CD4-positive, alpha-beta T cell (primary cell): Measurements from ENCODE around the gene SFTPB. TPM values are rescaled to one million over a fixed set of nuclear protein-coding genes. Genes with fewer than 3 reads are reported as not detected.
A peak's percentile ranks its signal among the peaks of the same experiment; 100 is the strongest.

Experiments used
- ATAC-seq: fragments of 200-7000 bp; cut with Tn5 transposase; one replicate; pipeline ENCODE4 v1.10.0; 2022; ENCODE audit warnings: mild to moderate bottlenecking; ENCODE audit not compliant: poor library complexity
- CTCF ChIA-PET: fragments of 350-600 bp; sonication (Branson Sonifier 250); formaldehyde crosslinking; loops from one replicate; lab custom pipeline; 2021; ENCODE audit warnings: antibody characterized with exemption, inconsistent platforms; lab: Charles Lee
- POLR2A ChIA-PET: fragments of 350-600 bp; sonication (Branson Sonifier 250); formaldehyde crosslinking; loops from one replicate; lab custom pipeline; 2021; ENCODE audit warnings: antibody characterized with exemption, inconsistent platforms; lab: Charles Lee
- DNase-seq, 14 experiments: peaks; one replicate each; pipeline ENCODE4 v3.0.0-alpha.2; 2013 to 2020; ENCODE audit warnings: mixed read lengths in 2 of 14
- H3K27ac ChIP-seq, 2 donors: one replicate each; pipeline versions ENCODE4 v1.5.1 to v1.7.0; 2013; ENCODE audit warnings: low read length in 2 of 2, low read depth in 1 of 2, mild to moderate bottlenecking in 1 of 2
- H3K27me3 ChIP-seq, 2 experiments: 1 replicate in 1 of 2; 2 replicates in 1 of 2; pipeline versions ENCODE4 v1.6.1 to v1.7.0; 2013; ENCODE audit warnings: low read length in 2 of 2, control low read depth in 1 of 2, mild to moderate bottlenecking in 1 of 2, moderate library complexity in 1 of 2; ENCODE audit not compliant: insufficient read depth in 2 of 2, control insufficient read depth in 1 of 2
- H3K36me3 ChIP-seq: one replicate; pipeline ENCODE4 v1.6.1; 2013; ENCODE audit warnings: low read length, control low read depth; ENCODE audit not compliant: insufficient read depth
- H3K4me1 ChIP-seq: one replicate; pipeline ENCODE4 v1.6.1; 2013; ENCODE audit warnings: low read length, control low read depth; ENCODE audit not compliant: insufficient read depth
- H3K4me3 ChIP-seq: one replicate; pipeline ENCODE4 v1.5.1; 2013; ENCODE audit warnings: mild to moderate bottlenecking, low read length, moderate library complexity
- H3K9me3 ChIP-seq, 2 experiments: 1 replicate in 1 of 2; 2 replicates in 1 of 2; pipeline versions ENCODE4 v1.6.1 to v1.7.0; 2013; ENCODE audit warnings: low read length in 2 of 2, mild to moderate bottlenecking in 2 of 2, control low read depth in 1 of 2, moderate library complexity in 1 of 2; ENCODE audit not compliant: control insufficient read depth in 1 of 2, insufficient read depth in 1 of 2
- H3K27ac Mint-ChIP-seq: one replicate; pipeline ENCODE4 v1.8.0; 2020; ENCODE audit warnings: mixed read lengths
- H3K27me3 Mint-ChIP-seq: one replicate; pipeline ENCODE4 v1.8.0; 2021; ENCODE audit warnings: mixed read lengths
- H3K36me3 Mint-ChIP-seq: one replicate; pipeline ENCODE4 v1.8.0; 2021; ENCODE audit warnings: low read depth, mixed read lengths
- H3K4me1 Mint-ChIP-seq: one replicate; pipeline ENCODE4 v1.8.0; 2021; ENCODE audit warnings: low read depth, mixed read lengths
- H3K4me3 Mint-ChIP-seq: one replicate; pipeline ENCODE4 v1.8.0; 2020; ENCODE audit warnings: mild to moderate bottlenecking, mixed read lengths
- H3K9me3 Mint-ChIP-seq: one replicate; pipeline ENCODE4 v1.8.0; 2020; ENCODE audit warnings: mixed read lengths
- CTCF ChIP-seq: fragments of 200-600 bp; IDR thresholded peaks from one replicate; pipeline ENCODE4 v1.8.0; 2022; ENCODE audit warnings: antibody characterized with exemption, mild to moderate bottlenecking
- intact Hi-C, 2 experiments: fragments of 100-400 bp; cut with DNase I in 1 of 2; cut with micrococcal nuclease in 1 of 2; formaldehyde crosslinking; loops; one replicate each; pipeline versions ENCODE4 v1.15.1 to v1.9.0; 2023 to 2025; cut with DNase I, micrococcal nuclease
- total RNA-seq, 174 experiments: library from RNA in 2 of 174; stranded (reverse) in 2 of 174; gene quantifications; one replicate each; pipeline ENCODE4 v1.2.3 and lab custom pipeline; 2021 to 2026

The SFTPB gene
- total RNA-seq, 2 experiments from 2014 or later: not detected

- CTCF ChIA-PET: interaction anchor here (1.6 kb wide), 1 partner anchor 32 kb away, joined by 4 read pairs; no protein-coding TSS in a partner anchor
- no peaks in the 10 kb centered on the region for H3K36me3 Mint-ChIP-seq
- H3K4me3 Mint-ChIP-seq: no peak overlapping the region
Measured at GRCh38 chr2:85675866-85676548, 8.0 kb upstream of the SFTPB start.

GRCh38 chr2:85675427-85675826 is 7.4 kb upstream of the SFTPB start:
- Histone ChIP-seq H3K27ac (no peak overlapping the region), H3K9me3 (no peaks in the 10 kb centered on the region), H3K36me3 (no peaks in the 10 kb centered on the region), H3K4me3 (no peak overlapping the region), H3K27me3 (no peaks in the 10 kb centered on the region), H3K4me1 (peaks cover 11% of the 10 kb centered on the region)
- no peak for TF ChIP-seq CTCF
- ChIA-PET POLR2A (no interaction called here), CTCF (interaction anchor here (1.6 kb wide), 1 partner anchor 32 kb away, joined by 4 read pairs; no protein-coding TSS in a partner anchor)
- Mint-ChIP-seq H3K27ac (no peak overlapping the region), H3K9me3 (no peaks in the 10 kb centered on the region), H3K4me1 (no peaks in the 10 kb centered on the region), H3K4me3 (no peak overlapping the region), H3K27me3 (no peaks in the 10 kb centered on the region), H3K36me3 (no peaks in the 10 kb centered on the region)
- intact Hi-C loops: no loop called here
- ATAC-seq (no peak), DNase-seq (no peak)

More at GRCh38 chr2:85675866-85676548, 8.0 kb upstream of the SFTPB start:
- DNase-seq (no peak), ATAC-seq (no peak)
- H3K4me1 Mint-ChIP-seq: no peaks in the 10 kb centered on the region
- no peak overlapping the region for H3K27ac Mint-ChIP-seq
- no peak overlapping the region for H3K27ac ChIP-seq
- no peaks in the 10 kb centered on the region for H3K36me3 ChIP-seq
- no peaks in the 10 kb centered on the region for H3K27me3 ChIP-seq
- POLR2A ChIA-PET: no interaction called here
- intact Hi-C loops: no loop called here
- H3K4me1 ChIP-seq: peaks cover 11% of the 10 kb centered on the region
- H3K9me3 ChIP-seq: no peaks in the 10 kb centered on the region
- no peak overlapping the region for H3K4me3 ChIP-seq
- no peak for TF ChIP-seq CTCF
- H3K27me3 Mint-ChIP-seq: no peaks in the 10 kb centered on the region
- H3K9me3 Mint-ChIP-seq: no peaks in the 10 kb centered on the region

GRCh38 chr2:85674417-85674816 is 6.4 kb upstream of the SFTPB start:
- H3K4me1 Mint-ChIP-seq: no peaks in the 10 kb centered on the region
- intact Hi-C loops: no loop called here
- ChIA-PET POLR2A (no interaction called here), CTCF (interaction anchor here (1.6 kb wide), 1 partner anchor 33 kb away, joined by 4 read pairs; no protein-coding TSS in a partner anchor)
- H3K27ac Mint-ChIP-seq: no peak overlapping the region
- no peaks in the 10 kb centered on the region for H3K36me3 Mint-ChIP-seq
- H3K27me3 Mint-ChIP-seq: no peaks in the 10 kb centered on the region
- Histone ChIP-seq H3K9me3 (no peaks in the 10 kb centered on the region), H3K4me1 (peaks cover 10% of the 10 kb centered on the region), H3K36me3 (no peaks in the 10 kb centered on the region), H3K4me3 (no peak overlapping the region), H3K27ac (no peak overlapping the region), H3K27me3 (no peaks in the 10 kb centered on the region)
- ATAC-seq (no peak), DNase-seq (peak in 2 of 14 experiments; percentile 16 to 33)
- H3K9me3 Mint-ChIP-seq: no peaks in the 10 kb centered on the region
- H3K4me3 Mint-ChIP-seq: no peak overlapping the region
- TF ChIP-seq CTCF: no peak
